GM12878 (cell line): ENCODE results near the gene SLC1A7.

Source experiments
- HDGF ChIP-seq: fragments of 450-650 bp; IDR thresholded peaks from 2 replicates; pipeline ENCODE4 v1.6.1; 2016; ENCODE audit warnings: antibody characterized with exemption
- TCF3 ChIP-seq: IDR thresholded peaks from 2 replicates; pipeline ENCODE4 v1.6.1; 2012; ENCODE audit warnings: low read depth, mild to moderate bottlenecking, low read length, borderline replicate concordance; ENCODE audit not compliant: insufficient read depth
- ZNF274 ChIP-seq: IDR thresholded peaks from one replicate; pipeline ENCODE4 v1.8.0; 2011; ENCODE audit not compliant: insufficient read length, insufficient read depth
- TF ChIP-seq, protein P1 (sequence below), 3 experiments: IDR thresholded peaks in 2 of 3; conservative IDR thresholded peaks in 1 of 3; 2 replicates each; pipeline ENCODE4 v1.5.1; 2011; ENCODE audit warnings: low read depth in 3 of 3, low read length in 3 of 3, mild to moderate bottlenecking in 3 of 3, control low read depth in 2 of 3, moderate library complexity in 2 of 3, inconsistent platforms in 1 of 3, mixed read lengths in 1 of 3; ENCODE audit not compliant: control insufficient read depth in 2 of 3, insufficient read depth in 1 of 3; ENCODE audit errors: extremely low read depth in 1 of 3

DNA sequence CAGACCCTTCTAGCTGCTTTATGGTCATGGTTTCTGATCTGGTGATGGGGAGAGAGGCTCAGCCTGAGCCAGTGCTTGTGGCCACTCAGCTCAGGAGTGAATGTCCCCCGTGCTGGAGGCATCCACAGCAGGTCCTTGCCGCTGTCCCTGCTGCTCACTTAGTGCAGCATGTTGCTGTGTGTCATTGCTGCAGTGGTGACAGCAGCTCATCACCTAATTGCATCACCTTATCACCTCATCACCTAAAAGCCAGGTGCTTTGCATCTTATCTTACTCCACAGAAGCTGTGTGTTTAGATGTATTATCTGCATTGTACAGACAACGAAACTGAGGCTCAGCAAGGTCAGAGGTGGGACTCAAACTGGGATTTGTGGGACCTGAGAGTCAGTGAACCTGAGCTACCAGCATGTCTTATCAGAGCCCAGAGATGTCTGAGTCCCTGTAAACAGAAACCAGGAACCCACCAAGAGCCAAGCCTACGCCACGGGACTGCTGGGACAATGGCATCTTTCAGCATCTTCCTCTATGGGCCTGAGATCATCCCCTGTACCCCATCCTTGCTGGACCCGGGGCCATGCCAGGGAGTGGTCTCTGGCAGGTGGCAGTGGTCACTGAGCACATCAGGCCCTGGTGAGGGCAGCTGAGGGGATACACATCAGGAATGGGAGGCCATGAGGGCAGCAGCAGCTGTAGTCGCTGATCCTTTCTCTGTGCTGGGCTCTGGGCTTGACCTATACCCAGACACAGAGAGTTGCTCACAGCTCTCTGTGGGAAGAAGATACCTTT, 73.9 kb downstream of the SLC1A7 start:
- TF ChIP-seq ZNF274, result no peak
- no peak for TF ChIP-seq TCF3
- no peak for TF ChIP-seq HDGF
- TF ChIP-seq, protein P1, sequence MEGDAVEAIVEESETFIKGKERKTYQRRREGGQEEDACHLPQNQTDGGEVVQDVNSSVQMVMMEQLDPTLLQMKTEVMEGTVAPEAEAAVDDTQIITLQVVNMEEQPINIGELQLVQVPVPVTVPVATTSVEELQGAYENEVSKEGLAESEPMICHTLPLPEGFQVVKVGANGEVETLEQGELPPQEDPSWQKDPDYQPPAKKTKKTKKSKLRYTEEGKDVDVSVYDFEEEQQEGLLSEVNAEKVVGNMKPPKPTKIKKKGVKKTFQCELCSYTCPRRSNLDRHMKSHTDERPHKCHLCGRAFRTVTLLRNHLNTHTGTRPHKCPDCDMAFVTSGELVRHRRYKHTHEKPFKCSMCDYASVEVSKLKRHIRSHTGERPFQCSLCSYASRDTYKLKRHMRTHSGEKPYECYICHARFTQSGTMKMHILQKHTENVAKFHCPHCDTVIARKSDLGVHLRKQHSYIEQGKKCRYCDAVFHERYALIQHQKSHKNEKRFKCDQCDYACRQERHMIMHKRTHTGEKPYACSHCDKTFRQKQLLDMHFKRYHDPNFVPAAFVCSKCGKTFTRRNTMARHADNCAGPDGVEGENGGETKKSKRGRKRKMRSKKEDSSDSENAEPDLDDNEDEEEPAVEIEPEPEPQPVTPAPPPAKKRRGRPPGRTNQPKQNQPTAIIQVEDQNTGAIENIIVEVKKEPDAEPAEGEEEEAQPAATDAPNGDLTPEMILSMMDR (IDR thresholded peaks at IDR 0.05 in 2 of 3, conservative IDR thresholded peaks at IDR 0.05 in 1 of 3; ENCODE audit: control insufficient read depth in 2 of 3, extremely low read depth in 1 of 3, insufficient read depth in 1 of 3, low read depth in 3 of 3, low read length in 3 of 3), result no peak
